Stimulated activated naive CD8-positive, alpha-beta T cell treated with anti-CD3 and anti-CD28 coated beads, Interleukin-15, Interleukin-2, amounts not matched to agents 100 U/mL and 50 U/mL, for 24 hours (primary cell): ENCODE data around the gene SUFU.

Source experiments
- ATAC-seq: fragments of 150-1000 bp; cut with Tn5 transposase; one replicate; pipeline ENCODE4 v1.10.0; 2021
- DNase-seq: peaks from one replicate; pipeline ENCODE4 v3.0.0; 2021

SUFU gene

DNA sequence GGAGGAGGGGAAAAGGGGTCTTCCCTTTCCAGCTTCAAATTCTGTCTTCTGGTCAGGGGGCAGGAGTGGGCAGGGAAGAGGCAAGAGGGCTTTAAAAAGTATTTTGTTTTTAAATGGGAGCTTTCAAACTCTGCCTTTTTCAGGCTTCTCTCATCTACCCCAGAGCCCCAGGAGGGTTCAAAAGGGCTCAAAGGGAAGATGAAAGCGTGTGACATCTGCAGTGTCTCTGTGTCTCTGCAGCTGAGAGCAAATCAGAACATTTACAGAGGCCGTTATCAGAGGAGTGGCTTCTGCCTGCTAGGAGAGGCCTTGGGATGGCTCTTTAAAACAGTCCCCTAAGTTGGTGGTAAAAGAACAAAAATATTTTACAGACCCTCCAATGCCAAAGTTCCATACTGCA lies 170.8 kb downstream of the SUFU start:
- no peak for ATAC-seq
- no peak for DNase-seq

- DNase-seq (no peak), ATAC-seq (no peak)
Measured at GRCh38 chr10:102675011-102675665, 171.4 kb downstream of the SUFU start.

DNA sequence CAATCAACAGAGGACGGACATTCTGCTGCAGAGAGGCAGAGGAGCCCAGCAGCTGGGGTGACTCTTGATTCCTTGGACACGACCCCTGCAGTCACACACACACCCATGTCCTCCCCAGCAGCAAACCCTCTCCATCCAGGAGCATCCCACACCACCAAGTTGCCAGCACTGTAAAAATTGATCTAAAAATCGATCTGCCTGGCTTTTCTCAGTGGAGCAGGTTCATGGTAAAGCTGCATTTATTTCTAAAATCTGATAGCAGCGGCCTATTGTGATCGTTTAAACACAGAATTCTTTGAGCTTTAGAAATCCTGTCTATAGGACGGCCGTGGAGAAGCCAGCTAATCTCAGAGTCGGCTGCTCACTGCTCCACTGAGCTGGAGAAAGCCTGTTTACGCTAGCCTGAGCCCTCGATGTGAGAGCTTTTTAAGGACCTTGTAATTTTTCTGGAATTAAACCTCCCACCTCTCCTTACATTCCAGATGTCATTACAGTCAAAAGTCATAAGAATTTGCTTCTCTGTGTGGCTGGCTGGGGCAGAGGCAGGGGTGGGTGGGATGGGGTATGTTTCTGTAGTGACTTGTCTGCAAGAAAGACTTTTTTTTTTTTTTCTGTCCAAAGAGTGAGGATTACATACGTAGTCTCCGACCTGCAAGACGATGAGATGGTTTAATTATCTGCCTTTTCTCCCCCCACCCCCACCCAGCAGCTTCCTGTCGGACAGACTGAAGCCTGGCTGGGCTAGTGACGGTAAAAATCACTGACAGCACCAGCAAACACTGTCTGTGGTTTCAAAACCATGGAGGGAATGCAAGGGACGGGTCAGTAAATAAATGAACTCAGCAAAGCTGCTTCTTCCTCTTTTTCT lies 172.1 kb downstream of the SUFU start:
- no peak for DNase-seq
- no peak for ATAC-seq

DNA sequence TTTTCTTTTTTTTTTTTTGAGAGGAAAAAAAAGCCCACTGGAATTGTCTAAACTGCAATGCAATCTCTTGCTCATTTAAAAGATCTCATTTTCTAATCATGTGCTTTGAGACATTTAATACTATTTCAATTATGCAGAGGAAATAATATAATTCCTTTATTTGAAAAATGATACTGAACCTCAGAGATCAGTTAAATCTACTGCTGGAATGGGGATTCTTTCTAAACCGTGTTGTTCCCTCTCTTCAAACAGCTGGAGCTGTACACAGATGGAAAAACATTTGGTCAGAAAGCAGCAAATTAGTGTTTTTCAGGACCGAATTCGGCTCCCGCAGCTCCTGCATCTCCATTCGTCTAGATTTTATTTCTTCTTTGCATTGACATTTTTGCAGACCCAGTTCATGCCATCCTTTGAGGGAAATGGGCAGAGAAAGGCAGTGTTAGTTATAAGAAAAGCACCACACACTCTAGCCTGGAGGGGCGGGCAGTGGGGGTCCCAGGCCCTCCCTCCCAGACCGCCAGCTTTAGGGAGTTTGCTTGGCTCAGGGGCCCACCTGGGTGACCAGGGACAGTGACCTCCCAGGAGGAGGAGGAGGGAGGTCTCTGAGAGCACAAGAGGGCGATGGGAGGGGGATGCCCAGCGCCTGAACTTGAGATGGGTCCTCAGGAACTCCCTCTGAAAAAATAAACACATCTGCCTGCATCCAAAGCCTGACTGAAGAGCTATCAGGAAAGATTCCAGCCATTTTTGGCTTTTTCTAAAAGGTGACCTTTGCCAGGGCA lies 173.0 kb downstream of the SUFU start:
- DNase-seq, result no peak

DNA sequence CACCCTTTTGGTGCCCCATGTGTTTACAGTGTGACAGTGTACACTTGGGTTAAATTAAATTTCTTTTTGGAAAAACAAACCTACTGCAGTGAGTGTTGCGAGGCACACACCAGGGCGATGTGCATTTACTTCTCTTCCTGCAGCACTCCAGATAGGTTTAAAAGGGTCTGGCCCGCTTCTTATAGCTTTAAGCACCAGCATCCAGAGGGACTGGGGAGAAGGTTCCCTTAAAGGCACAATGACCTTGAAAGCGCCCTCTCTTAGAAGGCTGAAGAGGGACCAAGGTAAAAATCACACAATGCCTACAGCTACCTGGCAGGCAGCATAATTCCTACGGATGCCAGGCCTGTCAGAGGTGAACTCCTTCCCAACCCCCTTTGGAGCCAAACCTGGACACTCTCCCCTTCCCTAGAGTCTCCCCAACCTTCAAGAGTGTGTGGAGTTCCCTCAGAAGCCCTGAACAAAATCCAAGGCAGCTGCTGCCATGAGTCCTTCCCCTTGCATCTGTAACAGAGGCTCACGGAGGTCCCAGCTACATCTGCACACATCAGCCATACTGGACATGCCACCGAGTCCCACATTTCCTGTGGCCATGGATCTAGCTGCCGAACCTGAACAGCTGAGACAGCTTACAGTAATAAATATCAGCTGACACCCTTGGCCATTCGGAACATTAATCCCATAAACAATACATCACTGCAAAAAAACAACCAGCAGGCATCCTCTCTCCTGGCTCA lies 173.7 kb downstream of the SUFU start:
- DNase-seq (no peak), ATAC-seq (no peak)

More for the DNA sequence above, 173.0 kb downstream of the SUFU start:
- ATAC-seq, result no peak

DNA sequence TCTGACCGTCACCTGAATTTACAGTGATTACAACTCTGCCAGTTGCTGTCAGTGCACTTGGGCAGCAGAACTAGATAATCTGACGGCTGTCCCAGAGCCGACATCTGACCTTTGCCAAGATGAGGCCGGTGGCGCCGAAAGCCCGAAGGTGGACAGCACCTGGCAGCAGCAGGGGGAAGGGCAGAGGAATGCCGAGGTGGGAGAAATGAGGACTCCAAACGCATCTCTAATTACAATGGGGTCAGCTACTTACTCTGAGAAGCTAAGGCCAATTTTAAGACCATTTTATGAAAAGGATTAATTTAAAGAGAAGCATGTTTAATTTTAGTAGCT lies 174.3 kb downstream of the SUFU start:
- no peak for ATAC-seq
- DNase-seq, result no peak

DNA sequence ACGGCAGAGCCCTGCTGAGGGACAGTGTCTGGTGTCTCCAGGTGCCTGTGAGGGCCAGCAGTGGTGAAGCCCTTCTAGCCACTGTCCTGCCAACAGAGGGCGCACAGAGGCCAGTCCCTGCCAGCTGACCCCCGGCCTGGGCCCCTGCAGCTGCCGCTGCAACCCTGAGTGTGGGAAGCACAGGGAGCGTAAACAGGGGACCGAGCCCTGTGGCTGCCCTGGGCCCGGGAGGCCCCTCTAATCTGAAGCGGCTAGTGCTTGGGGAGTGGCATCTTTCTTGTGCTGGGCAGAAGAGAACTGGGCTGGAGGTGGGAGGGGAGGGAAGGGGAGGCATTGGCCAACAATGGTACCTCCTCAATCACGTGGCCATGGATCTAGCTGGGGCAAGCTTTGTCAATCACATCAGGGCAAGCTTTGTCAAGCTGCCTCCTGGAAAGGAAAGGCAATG lies 175.1 kb downstream of the SUFU start:
- peak; percentile 41 for ATAC-seq
- peak; percentile 62 for DNase-seq

- DNase-seq, result no peak
- ATAC-seq, result no peak
Measured at GRCh38 chr10:102679596-102679995, 175.8 kb downstream of the SUFU start.

GRCh38 chr10:102681696-102682095 lies 177.9 kb downstream of the SUFU start:
- ATAC-seq (peak; percentile 26), DNase-seq (no peak)

- DNase-seq (no peak), ATAC-seq (no peak)
Measured at GRCh38 chr10:102682416-102682815, 178.6 kb downstream of the SUFU start.

DNA sequence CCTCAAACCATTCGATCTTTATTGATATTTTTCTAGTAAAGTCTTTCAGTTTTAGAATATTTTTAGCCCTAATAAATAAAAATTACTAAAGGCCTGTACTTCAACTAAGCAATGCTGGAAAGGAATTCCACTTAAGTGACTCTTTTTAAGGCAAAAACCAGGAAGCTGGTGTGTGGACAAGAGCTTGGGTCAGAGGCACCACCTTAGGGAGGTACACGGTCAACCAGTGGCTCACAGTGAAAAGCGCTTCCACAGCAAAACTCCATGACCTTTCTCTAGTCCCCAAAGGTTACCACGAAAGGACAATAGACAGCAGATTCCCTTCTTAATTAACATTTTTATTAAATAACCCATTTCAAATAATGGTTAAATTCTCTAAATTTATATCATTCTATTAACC lies 179.2 kb downstream of the SUFU start:
- no peak for ATAC-seq
- DNase-seq, result no peak
